Trophoblast cell (in vitro differentiated cells and primary cell): Measurements from ENCODE around the gene TMIE.

Experiments
- DNase-seq, 2 donors: peaks; one replicate each; pipeline ENCODE4 v3.0.0-alpha.2; 2016
- H2AFZ ChIP-seq: 2 replicates; pipeline ENCODE4 v1.6.1; 2013; ENCODE audit warnings: low read length, moderate library complexity, mild to moderate bottlenecking; ENCODE audit not compliant: insufficient read depth, poor library complexity
- H2AK5ac ChIP-seq: 2 replicates; pipeline ENCODE4 v1.6.1; 2013; ENCODE audit warnings: mild to moderate bottlenecking, low read length
- H2BK120ac ChIP-seq: 2 replicates; pipeline ENCODE4 v1.6.1; 2013; ENCODE audit warnings: low read length, mild to moderate bottlenecking, moderate library complexity; ENCODE audit not compliant: insufficient read depth, poor library complexity
- H2BK12ac ChIP-seq: 2 replicates; pipeline ENCODE4 v1.6.1; 2013; ENCODE audit warnings: mild to moderate bottlenecking, low read length, moderate library complexity
- H2BK5ac ChIP-seq: 2 replicates; pipeline ENCODE4 v1.6.1; 2013; ENCODE audit warnings: low read length, low read depth, moderate library complexity, mild to moderate bottlenecking; ENCODE audit not compliant: poor library complexity
- H3K14ac ChIP-seq: 2 replicates; pipeline ENCODE4 v1.6.1; 2013; ENCODE audit warnings: mild to moderate bottlenecking, low read length
- H3K18ac ChIP-seq: 2 replicates; pipeline ENCODE4 v1.6.1; 2013; ENCODE audit warnings: mild to moderate bottlenecking, low read length
- H3K23ac ChIP-seq: 2 replicates; pipeline ENCODE4 v1.6.1; 2013; ENCODE audit warnings: low read length
- H3K27ac ChIP-seq: 2 replicates; pipeline ENCODE4 v1.5.1; 2013; ENCODE audit warnings: low read depth, mild to moderate bottlenecking, inconsistent platforms, low read length, moderate library complexity
- H3K27me3 ChIP-seq: 2 replicates; pipeline ENCODE4 v1.6.1; 2013; ENCODE audit warnings: inconsistent platforms, mild to moderate bottlenecking, low read length, moderate library complexity; ENCODE audit not compliant: insufficient read depth
- H3K36me3 ChIP-seq, 2 experiments: 1 replicate in 1 of 2; 2 replicates in 1 of 2; pipeline ENCODE4 v1.6.1; 2013; ENCODE audit warnings: low read length in 2 of 2, mild to moderate bottlenecking in 2 of 2, moderate library complexity in 1 of 2; ENCODE audit not compliant: insufficient read depth in 2 of 2, control insufficient read depth in 1 of 2
- H3K4ac ChIP-seq: 2 replicates; pipeline ENCODE4 v1.6.1; 2013; ENCODE audit warnings: low read depth, mild to moderate bottlenecking, low read length, moderate library complexity
- H3K4me1 ChIP-seq, 2 experiments: 1 replicate in 1 of 2; 2 replicates in 1 of 2; pipeline ENCODE4 v1.6.1; 2013; ENCODE audit warnings: low read length in 2 of 2, mild to moderate bottlenecking in 2 of 2, moderate library complexity in 1 of 2; ENCODE audit not compliant: insufficient read depth in 2 of 2, control insufficient read depth in 1 of 2
- H3K4me2 ChIP-seq: 2 replicates; pipeline ENCODE4 v1.6.1; 2013; ENCODE audit warnings: inconsistent platforms, mild to moderate bottlenecking, low read length, moderate library complexity
- H3K4me3 ChIP-seq: 2 replicates; pipeline ENCODE4 v1.5.1; 2013; ENCODE audit warnings: mild to moderate bottlenecking, low read depth, low read length, inconsistent platforms
- H3K79me1 ChIP-seq: one replicate; pipeline ENCODE4 v1.6.1; 2013; ENCODE audit warnings: low read length
- H3K79me2 ChIP-seq: 2 replicates; pipeline ENCODE4 v1.6.1; 2013; ENCODE audit warnings: low read length, mild to moderate bottlenecking; ENCODE audit not compliant: control insufficient read depth, insufficient read depth, poor library complexity
- H3K9ac ChIP-seq: 2 replicates; pipeline ENCODE4 v1.6.1; 2013; ENCODE audit warnings: mild to moderate bottlenecking, low read length
- H3K9me3 ChIP-seq: 2 replicates; pipeline ENCODE4 v1.6.1; 2013; ENCODE audit warnings: low read depth, mild to moderate bottlenecking, control low read depth, inconsistent platforms, low read length; ENCODE audit not compliant: insufficient read depth
- H4K12ac ChIP-seq: 2 replicates; pipeline ENCODE4 v1.6.1; 2013; ENCODE audit warnings: low read depth, mild to moderate bottlenecking, low read length, moderate library complexity
- H4K8ac ChIP-seq: 2 replicates; pipeline ENCODE4 v1.6.1; 2013; ENCODE audit warnings: low read depth, mild to moderate bottlenecking, low read length, moderate library complexity
- H4K91ac ChIP-seq: one replicate; pipeline ENCODE4 v1.6.1; 2013; ENCODE audit warnings: low read depth, mild to moderate bottlenecking, low read length, moderate library complexity
- WGBS: extraction: QIAGEN DNeasy Blood & Tissue Kit; methylation state at CpG from one replicate; pipeline ENCODE4 v1.1.7; 2013; ENCODE audit warnings: missing lambda C conversion rate; ENCODE audit not compliant: insufficient read length, insufficient coverage; ENCODE audit errors: extremely low coverage; 5-methylcytosine and 5-hydroxymethylcytosine counted together

TMIE gene

GRCh38 chr3:46663591-46664135, 37.5 kb upstream of the TMIE start:
- Histone ChIP-seq H3K9me3 (peaks cover 3% of the 10 kb centered on the region), H3K4me1 (peaks cover 7 to 9% of the 10 kb centered on the region in 2 experiments), H2AK5ac (no peak overlapping the region), H3K23ac (no peak overlapping the region), H3K27ac (no peak overlapping the region), H3K14ac (no peak overlapping the region), H3K4ac (no peak overlapping the region), H3K4me3 (no peak overlapping the region), H2BK12ac (no peak overlapping the region), H2AFZ (no peak overlapping the region), H2BK120ac (no peak overlapping the region), H3K18ac (no peak overlapping the region), H3K36me3 (no peaks in the 10 kb centered on the region), H3K79me2 (no peaks in the 10 kb centered on the region), H3K27me3 (no peaks in the 10 kb centered on the region), H3K9ac (no peak overlapping the region), H2BK5ac (no peak overlapping the region), H3K4me2 (no peak overlapping the region), H4K91ac (no peak overlapping the region), H4K12ac (no peak overlapping the region), H4K8ac (no peak overlapping the region), H3K79me1 (no peaks in the 10 kb centered on the region)
- peak; percentile 39 to 63 for DNase-seq
- WGBS = no CpG with 5 or more reads among the region's 8 CpGs

GRCh38 chr3:46664188-46664970, 36.8 kb upstream of the TMIE start:
- no peak overlapping the region for H4K12ac ChIP-seq
- no peak overlapping the region for H3K4me2 ChIP-seq
- H2BK5ac ChIP-seq = no peak overlapping the region
- H3K9me3 ChIP-seq = peaks cover 3% of the 10 kb centered on the region
- no peak overlapping the region for H3K14ac ChIP-seq
- H4K91ac ChIP-seq = no peak overlapping the region
- WGBS = no CpG with 5 or more reads among the region's 6 CpGs
- peaks cover 7% of the 10 kb centered on the region in 2 experiments for H3K4me1 ChIP-seq
- H3K79me1 ChIP-seq = no peaks in the 10 kb centered on the region
- H3K79me2 ChIP-seq = no peaks in the 10 kb centered on the region
- no peaks in the 10 kb centered on the region for H3K27me3 ChIP-seq
- no peak overlapping the region for H4K8ac ChIP-seq
- no peak overlapping the region for H3K4ac ChIP-seq
- H2AFZ ChIP-seq = no peak overlapping the region
- no peaks in the 10 kb centered on the region for H3K36me3 ChIP-seq
- no peak overlapping the region for H3K9ac ChIP-seq
- no peak for DNase-seq
- no peak overlapping the region for H3K27ac ChIP-seq
- no peak overlapping the region for H2AK5ac ChIP-seq
- no peak overlapping the region for H3K23ac ChIP-seq
- H2BK12ac ChIP-seq = no peak overlapping the region
- H3K4me3 ChIP-seq = no peak overlapping the region
- no peak overlapping the region for H3K18ac ChIP-seq
- H2BK120ac ChIP-seq = no peak overlapping the region

- H3K36me3 ChIP-seq = no peaks in the 10 kb centered on the region
- H3K23ac ChIP-seq = no peak overlapping the region
- no peak overlapping the region for H3K27ac ChIP-seq
- no peak overlapping the region for H3K18ac ChIP-seq
- DNase-seq = peak; percentile 59 to 88
- H4K91ac ChIP-seq = no peak overlapping the region
- no peak overlapping the region for H4K12ac ChIP-seq
- peaks cover 6 to 7% of the 10 kb centered on the region in 2 experiments for H3K4me1 ChIP-seq
- H2AFZ ChIP-seq = no peak overlapping the region
- no peak overlapping the region for H3K9ac ChIP-seq
- no peaks in the 10 kb centered on the region for H3K79me1 ChIP-seq
- H2BK120ac ChIP-seq = no peak overlapping the region
- H3K4me3 ChIP-seq = no peak overlapping the region
- WGBS = no CpG with 5 or more reads among the region's 23 CpGs
- no peak overlapping the region for H2BK12ac ChIP-seq
- no peak overlapping the region for H4K8ac ChIP-seq
- H2AK5ac ChIP-seq = no peak overlapping the region
- H3K27me3 ChIP-seq = no peaks in the 10 kb centered on the region
- H3K9me3 ChIP-seq = peaks cover 3% of the 10 kb centered on the region
- H3K14ac ChIP-seq = no peak overlapping the region
- H3K4ac ChIP-seq = no peak overlapping the region
- H3K79me2 ChIP-seq = no peaks in the 10 kb centered on the region
- no peak overlapping the region for H2BK5ac ChIP-seq
- H3K4me2 ChIP-seq = no peak overlapping the region
Measured at GRCh38 chr3:46664971-46665762, 36.0 kb upstream of the TMIE start.

- no peak overlapping the region for H3K4me3 ChIP-seq
- no peak overlapping the region for H4K8ac ChIP-seq
- no peak overlapping the region for H4K91ac ChIP-seq
- WGBS = no CpG with 5 or more reads among the region's 9 CpGs
- peaks cover 3% of the 10 kb centered on the region for H3K9me3 ChIP-seq
- H3K14ac ChIP-seq = no peak overlapping the region
- H4K12ac ChIP-seq = no peak overlapping the region
- no peak overlapping the region for H2AFZ ChIP-seq
- no peak overlapping the region for H2BK120ac ChIP-seq
- DNase-seq = no peak
- H3K4me1 ChIP-seq = peaks cover 2% of the 10 kb centered on the region in 2 experiments
- H3K79me1 ChIP-seq = no peaks in the 10 kb centered on the region
- no peaks in the 10 kb centered on the region for H3K79me2 ChIP-seq
- H3K4me2 ChIP-seq = no peak overlapping the region
- H3K4ac ChIP-seq = no peak overlapping the region
- H3K9ac ChIP-seq = no peak overlapping the region
- no peaks in the 10 kb centered on the region for H3K36me3 ChIP-seq
- H3K23ac ChIP-seq = no peak overlapping the region
- H3K27me3 ChIP-seq = no peaks in the 10 kb centered on the region
- no peak overlapping the region for H2BK12ac ChIP-seq
- no peak overlapping the region for H3K27ac ChIP-seq
- no peak overlapping the region for H2BK5ac ChIP-seq
- H3K18ac ChIP-seq = no peak overlapping the region
- H2AK5ac ChIP-seq = no peak overlapping the region
Measured at GRCh38 chr3:46665763-46666452, 35.3 kb upstream of the TMIE start.
